ENCODE data around the gene FAF1.
"Not testable (repeated sequence)": the region's sequence is repeated elsewhere in the genome, so short reads cannot be mapped to it uniquely, and the experiment has no call there.

Gene FAF1

DNA sequence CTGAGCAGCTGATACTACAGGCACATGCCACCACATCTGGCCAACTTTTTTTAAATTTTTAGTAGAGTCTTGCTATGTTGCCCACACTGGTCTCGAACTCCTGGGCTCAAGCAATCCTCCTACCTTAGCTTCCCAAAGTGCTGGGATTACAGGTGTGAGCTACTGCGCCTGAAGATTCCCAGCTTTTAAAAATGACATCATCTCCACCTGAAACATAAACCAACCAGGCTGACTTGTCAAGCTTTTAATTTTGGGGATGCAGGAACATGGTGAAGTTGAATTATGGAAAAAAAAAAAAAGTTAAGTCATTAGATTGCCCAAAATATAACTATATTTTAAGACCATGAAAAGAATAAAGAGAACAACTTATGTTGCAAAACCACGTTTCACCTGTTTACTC is 350.6 kb downstream of the FAF1 start:
- DNase-seq: no peak

- peak; percentile 28 to 45 for DNase-seq
Measured at GRCh38 chr1:50605186-50605875, 354.7 kb downstream of the FAF1 start.

GRCh38 chr1:50604580-50604979 is 355.5 kb downstream of the FAF1 start:
- DNase-seq: no peak

DNA sequence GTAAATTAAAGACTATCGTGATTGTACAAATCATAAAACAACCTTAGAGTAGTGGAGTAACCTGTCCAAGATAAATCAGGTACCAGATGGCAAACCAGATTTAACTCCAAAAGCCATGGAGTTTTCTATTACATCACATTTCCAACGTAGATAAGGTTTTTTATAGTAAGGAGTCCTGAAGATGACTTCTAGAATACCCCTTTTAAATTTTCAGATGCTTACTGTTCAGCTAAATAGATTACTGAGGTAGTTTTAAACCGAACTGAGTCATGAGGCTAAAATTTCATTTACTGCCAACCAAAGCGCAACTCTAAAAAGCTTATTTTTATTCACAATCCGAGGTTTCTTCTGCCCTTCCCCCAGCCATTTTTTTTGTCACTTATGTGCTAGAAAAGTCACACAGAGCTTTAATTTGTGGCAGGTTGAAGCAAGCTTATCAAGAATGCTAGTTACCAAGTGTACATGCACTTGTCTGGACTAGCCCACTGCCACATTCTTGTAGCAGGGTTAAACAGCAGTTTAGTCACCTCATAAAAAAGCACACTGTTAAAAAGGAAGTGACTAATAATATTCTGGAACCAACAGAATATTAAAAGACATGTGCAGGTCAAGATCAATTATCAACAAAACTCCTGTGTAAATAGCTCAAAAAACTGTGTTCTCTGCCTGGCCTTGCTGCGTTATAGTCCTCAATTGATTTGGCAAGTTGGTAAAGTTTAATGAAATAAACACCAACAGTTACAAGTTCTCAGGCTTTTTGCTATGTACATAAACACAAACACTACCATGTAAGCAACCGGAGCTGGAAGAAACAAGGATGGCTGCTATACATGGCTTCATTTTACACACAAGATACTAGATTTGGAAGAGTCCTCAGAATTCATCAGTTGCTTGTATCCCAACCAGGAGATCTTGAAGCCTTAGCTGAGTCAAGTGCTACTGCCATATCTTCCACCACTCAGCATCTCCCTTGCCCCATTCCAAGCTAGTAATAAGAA is 356.5 kb downstream of the FAF1 start:
- peak in 1 of 2 experiments; percentile 40 for DNase-seq

GRCh38 chr1:50599546-50599945 is 360.5 kb downstream of the FAF1 start:
- DNase-seq: no peak

GRCh38 chr1:50595874-50596273 is 364.2 kb downstream of the FAF1 start:
- no peak for DNase-seq

DNA sequence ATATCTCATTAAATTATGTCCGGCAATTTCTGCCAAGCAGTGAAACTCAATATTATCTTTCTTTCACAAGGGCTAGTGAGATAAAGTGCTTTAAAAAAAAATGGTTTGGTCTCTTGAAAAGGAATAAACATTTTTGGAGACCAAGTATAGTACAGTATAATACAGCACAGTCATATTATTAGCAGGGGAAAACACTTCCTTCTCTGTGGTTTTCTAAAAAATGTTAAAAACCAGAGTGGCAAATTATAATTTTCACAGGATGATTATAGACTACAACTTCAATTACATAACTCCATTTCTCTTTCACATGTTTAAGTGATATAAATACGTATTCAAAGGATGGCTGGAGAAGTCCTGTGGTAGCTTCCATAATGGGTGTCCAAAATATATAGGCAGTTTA is 366.6 kb downstream of the FAF1 start:
- DNase-seq: no peak

DNA sequence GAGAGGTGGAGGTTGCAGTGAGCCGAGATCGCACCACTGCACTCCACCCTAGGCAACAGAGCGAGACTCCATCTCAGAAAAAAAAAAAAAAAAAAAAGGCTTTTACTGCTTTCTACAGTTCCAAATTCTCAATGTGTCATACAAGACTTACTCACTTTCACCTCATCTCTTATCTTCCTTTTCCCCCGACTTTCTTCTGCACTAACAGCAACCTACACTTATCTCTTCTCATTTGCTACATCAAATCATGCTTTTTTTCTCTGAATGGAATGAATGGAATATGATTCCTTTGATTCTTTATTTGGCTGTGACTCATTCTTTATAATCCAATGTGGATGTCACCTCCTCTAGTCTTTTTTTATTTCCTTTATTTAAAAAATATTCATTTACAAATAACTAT is 368.5 kb downstream of the FAF1 start:
- no peak for DNase-seq

DNA sequence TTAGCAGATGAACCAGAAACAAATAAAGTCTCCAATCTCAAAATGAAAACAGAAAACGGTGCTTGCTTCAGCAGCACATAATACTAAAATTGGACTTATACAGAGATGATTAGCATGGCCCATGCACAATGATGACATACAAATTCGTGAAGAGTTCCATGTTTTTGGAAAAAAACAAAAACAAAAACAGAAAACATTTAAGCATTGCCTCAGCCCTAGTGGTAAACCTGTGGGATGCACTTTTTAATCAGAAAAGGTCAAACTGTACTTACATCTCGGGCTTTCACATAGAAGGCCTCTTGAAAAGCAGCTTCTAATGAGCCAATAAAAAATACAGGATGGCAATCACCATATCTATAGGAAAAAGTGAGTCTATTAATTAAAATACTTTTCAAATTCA is 377.7 kb downstream of the FAF1 start:
- no peak for DNase-seq

- DNase-seq: no peak
Measured at GRCh38 chr1:50570066-50570468, 390.0 kb downstream of the FAF1 start.

DNA sequence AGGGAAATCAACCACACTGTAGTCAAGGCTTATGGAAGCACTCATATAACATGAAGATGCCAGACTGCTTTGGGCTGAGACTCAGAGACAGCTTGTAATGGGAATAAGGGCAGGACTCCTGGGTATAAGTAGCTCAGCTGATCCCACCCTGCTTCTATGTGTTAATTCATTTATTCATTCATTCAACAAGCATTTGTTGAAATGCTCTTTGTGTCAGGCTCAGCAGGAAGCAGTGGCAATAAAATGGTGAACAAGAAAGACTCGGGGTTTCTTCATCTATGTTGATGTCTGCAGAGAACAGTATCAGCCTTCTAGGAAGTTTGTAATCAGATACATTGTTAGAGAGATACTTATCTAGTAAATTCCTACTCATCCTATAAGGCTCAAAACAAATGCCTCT is 391.3 kb downstream of the FAF1 start:
- no peak for DNase-seq

GRCh38 chr1:50566405-50566804 is 393.7 kb downstream of the FAF1 start:
- no peak for DNase-seq

DNA sequence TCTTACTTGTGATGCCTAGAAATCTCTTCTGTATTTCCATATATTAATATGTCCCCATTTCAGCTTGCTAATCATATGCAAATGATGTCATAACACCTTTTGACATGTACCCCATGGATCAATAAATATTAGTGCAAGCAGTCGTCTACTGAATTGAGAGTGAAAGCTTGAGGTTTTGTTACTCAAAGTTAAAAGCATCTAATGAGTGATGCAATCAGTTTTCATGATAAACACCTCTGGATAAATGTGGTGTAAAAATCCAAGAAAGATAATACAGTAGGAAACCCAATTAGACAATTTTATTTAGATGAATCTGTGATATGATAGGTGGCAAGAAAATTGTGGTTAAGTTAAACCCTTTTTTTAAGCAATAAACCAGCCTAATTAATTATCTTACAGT is 395.6 kb downstream of the FAF1 start:
- DNase-seq: no peak

GRCh38 chr1:50562106-50562505 is 398.0 kb downstream of the FAF1 start:
- DNase-seq: no peak

GRCh38 chr1:50559421-50559820 is 400.6 kb downstream of the FAF1 start:
- no peak for DNase-seq

- no peak for DNase-seq
Measured at GRCh38 chr1:50553921-50554320, 406.1 kb downstream of the FAF1 start.

DNA sequence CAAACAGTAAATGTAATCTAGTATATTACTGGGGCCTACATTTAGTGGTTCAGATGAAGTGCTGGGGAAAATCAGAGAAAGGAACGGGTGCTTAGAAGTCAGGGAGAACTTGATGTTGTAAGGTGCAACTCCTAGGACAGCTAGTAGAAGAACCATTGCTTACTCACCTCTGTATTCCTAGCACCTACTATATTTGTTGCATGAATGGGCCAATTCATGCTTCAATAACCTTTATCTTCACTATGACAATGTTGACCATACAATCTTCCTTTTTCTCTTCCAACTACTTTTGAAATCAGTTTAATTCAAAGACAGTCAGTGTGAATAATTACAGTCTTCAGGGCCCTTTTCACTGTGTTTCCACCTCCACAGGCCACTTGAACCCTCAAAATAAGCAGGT is 411.8 kb downstream of the FAF1 start:
- DNase-seq: no peak

DNA sequence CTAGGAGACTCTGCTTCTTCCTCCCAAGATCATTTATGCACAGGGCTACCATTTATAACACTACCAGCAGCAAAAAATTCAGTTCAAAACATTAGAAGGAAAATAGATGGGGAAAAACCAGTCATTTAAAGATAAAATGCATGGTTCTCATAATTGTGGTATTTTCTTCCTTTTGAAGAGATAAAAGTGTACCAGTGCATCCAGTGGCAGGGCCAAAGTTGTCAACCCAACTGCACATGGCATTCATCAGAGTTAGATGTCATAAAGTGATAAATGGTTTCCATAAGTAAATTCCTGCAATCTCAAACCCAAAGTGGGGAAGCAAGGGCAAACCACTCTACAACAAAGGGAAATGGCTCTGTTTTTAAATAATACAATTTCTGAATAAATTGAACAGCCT is 417.7 kb downstream of the FAF1 start:
- DNase-seq: no peak

GRCh38 chr1:50538476-50538875 is 421.6 kb downstream of the FAF1 start:
- DNase-seq: no peak

DNA sequence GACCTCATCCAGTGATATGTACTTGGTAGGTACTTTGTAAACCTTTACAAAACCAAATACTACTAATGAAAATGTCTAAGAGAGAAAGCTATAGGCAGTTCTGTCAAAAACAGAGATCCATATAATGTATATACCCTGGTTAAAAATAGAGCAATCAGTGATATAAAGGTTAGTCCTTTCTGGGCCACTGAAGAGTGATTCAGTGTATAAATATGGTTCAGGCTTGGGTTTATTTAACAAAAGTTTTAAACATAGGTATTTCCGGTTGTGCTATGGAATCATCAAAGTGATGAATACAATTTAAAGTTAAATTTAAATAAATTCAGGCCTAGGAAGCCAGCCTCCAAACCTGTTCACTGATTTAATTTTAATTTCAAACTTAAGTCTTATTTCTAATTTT is 428.5 kb downstream of the FAF1 start:
- no peak for DNase-seq

GRCh38 chr1:50531027-50531426 is 429.0 kb downstream of the FAF1 start:
- no peak for DNase-seq

- no peak for DNase-seq
Measured at GRCh38 chr1:50529510-50529909, 430.6 kb downstream of the FAF1 start.

- not testable (repeated sequence) for DNase-seq
Measured at GRCh38 chr1:50527987-50528320, 432.1 kb downstream of the FAF1 start.

DNA sequence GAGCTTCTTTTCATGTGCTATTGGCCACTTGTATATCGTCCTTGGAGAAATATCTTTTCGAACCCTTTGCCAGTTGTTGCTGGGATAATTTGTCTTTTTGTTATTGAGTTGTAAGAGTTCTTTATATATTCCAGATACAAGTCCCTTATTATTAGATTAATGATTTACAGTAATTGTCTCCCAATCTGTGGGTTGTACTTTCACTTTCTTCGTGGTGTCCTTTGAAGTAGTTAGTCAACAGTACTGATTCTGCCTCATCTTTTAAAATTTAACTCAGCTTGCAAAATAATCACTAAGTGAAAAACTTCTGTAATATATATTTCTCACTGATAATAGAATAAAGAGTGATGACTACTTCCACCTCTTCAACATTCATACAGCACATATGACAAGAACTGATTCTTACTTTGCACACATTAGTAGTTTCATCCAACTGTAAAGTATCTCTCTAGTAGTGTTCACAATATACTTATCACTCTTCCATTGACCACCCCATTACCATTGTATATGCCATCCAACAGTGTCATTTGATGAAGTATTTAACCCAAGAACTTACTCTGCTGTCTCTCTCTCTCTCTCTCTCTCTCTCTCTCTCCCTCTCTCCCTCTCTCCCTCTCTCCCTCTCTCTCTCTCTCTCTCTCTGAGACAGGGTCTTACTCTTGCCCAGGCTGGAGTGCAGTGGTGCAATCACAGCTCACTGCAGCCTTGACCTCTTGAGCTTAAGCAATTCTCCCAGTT is 432.6 kb downstream of the FAF1 start:
- no peak for DNase-seq
